NCI-H146 treated with DMSO at 0.1 percent for 48 hours (cell line): Measurements from ENCODE around the gene NUDT14.

Experiments used
- DNase-seq: peaks from one replicate; lab custom pipeline; 2025; ENCODE audit not compliant: unreplicated experiment; lab: John Stamatoyannopoulos, UW

Gene NUDT14

GRCh38 chr14:105199093-105199492, 18.0 kb upstream of the NUDT14 start:
- no peak for DNase-seq

- no peak for DNase-seq
These were observed 17.5 kb upstream of the NUDT14 start for GRCh38 chr14:105198588-105198987.

GRCh38 chr14:105197211-105197641, 16.1 kb upstream of the NUDT14 start:
- DNase-seq, result no peak

- peak; percentile 78 for DNase-seq
These were observed 15.3 kb upstream of the NUDT14 start for GRCh38 chr14:105196265-105196960.

DNA sequence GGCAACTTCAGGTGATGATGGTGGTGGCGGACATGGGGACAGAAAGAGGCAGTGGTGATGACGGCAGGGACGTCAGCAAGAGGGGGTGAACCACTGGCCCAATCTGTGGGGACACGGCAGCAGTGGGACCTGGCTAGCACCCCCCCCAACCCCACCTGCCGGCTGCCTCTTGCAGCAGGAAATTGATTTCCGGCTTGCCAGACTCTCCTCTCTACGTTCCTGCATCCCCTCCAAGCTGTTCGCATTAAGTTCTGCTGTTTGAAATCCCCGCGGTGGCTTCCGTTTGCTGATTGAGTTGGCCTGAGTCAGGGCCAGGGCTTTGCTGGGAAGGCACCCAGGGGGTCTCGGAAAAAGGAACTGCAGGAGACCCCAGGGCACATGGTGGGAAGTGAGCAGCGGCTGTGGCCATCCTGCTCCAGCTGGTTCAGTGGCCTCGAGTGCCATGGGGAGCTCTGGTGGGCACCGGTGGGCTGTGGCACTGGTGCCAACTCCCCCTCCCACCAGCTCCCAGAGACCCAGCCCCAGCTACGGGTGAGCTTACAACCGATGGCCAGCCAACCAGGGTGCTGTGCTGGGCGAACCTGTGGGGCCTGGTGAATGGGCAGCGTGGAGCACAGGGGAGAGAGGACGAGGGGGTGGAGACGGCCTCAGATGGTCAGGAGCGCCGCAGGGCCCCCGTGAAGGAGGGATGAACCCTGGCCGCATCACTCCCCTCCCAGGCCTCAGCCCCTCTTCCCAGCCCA, 14.6 kb upstream of the NUDT14 start:
- DNase-seq, result no peak

GRCh38 chr14:105195051-105195450, 13.9 kb upstream of the NUDT14 start:
- DNase-seq, result no peak

- DNase-seq, result peak; percentile 69
These were observed 13.0 kb upstream of the NUDT14 start for GRCh38 chr14:105193916-105194782.

DNA sequence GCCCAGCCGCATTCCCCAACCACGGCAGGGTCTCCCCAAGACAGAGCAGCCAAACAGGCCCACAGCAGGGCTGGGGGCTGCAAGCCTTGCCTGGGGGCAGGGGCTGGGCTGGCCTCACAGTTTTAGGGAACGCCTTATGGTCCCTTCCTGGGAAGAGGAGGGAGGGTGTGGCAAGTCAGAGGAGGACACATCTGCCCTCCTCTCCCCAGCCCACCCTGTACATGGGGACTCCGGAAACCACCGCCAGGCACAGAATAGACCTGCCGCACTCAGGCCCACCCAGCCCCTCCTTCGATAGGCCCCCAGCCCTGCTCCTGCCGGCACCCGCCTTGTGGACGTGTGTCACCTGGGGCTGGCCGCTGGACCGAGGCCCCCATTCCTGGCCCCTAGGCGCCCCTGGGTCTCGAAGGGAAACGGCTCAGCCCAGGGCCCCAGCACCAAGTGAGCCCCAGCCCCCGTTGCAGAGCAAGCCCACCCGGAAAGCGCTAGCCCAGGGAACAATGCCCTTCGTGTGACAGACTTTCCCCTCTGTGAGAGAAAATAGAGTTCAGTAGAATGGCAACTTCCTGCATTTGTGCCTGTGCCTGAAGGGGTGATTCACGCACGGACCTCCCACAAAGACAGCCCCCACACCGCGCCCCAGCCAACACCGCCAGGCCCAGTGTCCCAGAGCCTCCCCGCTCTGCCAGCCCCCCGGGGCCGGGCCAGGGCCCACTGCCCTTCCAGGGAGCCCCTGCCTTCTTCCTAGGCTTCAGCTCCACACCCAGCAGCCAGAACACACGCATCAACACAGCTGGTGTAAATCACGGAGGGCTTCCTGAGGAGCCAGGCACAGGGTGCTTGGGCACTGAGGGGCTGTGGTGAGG, 12.0 kb upstream of the NUDT14 start:
- no peak for DNase-seq

DNA sequence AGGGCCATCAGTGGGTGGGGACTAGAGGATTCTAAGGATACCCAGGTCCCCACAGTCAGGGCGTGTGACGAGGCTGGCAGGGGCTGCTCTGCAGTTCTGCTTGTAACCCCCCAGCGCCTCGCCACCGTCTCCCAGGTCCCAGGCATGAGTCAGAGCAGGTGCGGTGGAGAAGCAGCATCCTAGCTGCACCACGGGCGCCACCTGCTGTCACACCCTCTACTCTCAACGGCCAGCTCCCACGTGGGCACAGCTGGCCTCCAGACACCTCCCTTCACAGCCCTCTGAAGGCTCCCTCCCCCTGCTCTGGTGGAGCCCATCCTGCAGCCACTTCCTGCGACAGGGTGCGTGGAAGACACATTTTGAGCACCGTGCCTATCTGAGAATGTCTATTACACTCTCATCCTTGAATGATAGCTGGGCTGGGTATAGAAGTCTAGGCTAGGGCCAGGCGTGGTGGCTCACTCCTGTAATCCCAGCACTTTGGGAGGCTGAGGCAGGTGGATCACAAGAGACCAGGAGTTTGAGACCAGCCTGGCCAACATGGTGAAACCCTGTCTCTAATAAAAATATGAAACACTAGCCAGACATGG, 6.9 kb upstream of the NUDT14 start:
- DNase-seq, result peak; percentile 22

DNA sequence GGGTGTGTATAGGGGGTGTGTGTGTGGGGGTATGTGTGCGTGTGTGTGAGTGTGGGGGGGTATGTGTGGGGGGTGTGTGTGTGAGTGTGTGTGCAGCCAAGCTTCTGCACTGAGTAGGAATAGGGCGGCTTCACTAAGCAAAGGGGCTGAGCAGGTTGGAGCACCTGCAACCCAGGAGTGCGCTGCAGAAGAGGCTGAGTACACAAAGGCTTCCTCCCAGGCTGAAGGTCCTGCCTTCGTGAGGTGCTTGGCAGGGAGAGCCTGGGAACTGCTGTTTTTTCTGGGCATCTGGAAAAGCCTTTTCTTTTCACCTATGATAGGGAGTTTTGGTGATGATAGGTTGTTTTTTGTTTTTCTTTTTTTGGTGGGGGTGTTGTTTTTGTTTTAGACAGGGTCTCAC, 6.0 kb upstream of the NUDT14 start:
- DNase-seq, result peak; percentile 33

DNA sequence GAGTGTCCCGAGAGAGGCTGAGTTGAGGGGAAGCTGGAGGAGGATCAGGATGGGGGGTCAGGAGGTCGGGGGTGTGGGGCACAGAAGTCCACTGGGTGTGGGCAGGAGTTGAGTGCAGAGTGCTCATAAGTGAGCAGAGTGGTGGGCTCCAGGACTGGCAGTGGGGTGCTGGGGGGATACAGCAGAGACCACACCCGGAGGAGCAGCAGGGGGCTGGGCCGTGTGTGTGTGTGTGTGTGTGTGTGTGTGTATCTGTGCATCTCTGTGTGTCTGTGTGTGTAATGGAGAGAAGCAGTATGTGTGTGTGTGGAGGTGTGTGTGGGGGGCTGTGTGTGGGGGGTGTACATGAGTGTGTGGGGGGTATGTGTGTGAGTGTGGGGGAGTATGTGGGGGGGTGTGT, 4.9 kb upstream of the NUDT14 start:
- no peak for DNase-seq

DNA sequence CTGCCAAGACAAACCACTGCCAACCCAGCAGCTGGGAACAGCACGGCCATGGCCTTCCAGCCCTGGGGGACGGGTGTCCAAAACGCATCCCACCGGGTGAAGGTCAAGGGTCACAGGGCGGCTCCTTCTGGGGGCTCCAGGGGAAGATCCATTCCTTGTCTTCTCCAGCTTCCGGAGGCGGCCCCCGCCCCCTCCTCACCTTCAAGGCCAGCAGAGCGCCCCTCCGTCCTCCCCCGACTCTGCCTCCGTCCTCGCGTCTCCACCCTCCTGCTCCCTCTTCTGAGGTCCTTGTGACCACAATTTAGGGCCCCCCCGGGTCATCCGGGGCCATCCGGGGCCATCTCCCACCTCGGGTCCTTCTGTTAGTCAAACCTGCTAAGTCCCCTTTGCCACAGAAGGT, 3.9 kb upstream of the NUDT14 start:
- DNase-seq, result no peak

GRCh38 chr14:105184461-105184860, 3.3 kb upstream of the NUDT14 start:
- DNase-seq, result peak; percentile 92

DNA sequence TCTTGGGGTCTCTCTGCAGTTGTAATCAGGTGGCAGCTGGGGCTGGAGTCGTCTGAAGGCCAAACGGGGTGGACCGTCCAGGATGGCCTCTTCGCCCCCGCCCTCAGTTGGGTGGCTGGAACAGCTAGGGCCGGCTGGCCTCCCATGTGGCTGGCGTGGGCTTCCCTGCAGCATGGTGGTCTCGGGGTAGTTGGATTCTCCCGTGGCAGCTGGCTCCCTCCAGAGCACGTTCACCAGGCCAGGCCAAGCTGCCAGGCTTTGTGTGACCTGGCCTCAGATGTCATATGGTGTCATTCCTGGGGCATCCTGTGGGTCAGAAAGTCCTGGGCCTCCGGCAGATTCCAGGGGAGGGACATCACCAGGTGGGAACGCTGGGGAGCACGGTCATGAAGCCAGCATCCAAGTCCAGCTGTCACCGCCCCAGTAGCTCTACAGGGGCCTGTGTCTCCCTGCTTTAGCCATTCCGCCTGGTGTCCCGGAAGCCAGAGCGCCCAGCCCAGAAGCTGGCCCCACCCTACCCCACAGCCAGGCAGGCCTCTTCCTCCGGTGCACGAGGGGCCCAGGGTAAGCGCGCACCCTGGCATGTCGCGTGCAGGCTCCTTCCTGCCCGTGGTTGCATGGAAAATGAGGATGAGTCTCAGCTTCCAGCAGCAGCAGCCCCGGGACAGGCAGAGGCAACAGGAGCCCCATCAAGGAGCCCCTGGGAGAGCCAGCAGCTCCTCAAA, 1.3 kb upstream of the NUDT14 start:
- no peak for DNase-seq

DNA sequence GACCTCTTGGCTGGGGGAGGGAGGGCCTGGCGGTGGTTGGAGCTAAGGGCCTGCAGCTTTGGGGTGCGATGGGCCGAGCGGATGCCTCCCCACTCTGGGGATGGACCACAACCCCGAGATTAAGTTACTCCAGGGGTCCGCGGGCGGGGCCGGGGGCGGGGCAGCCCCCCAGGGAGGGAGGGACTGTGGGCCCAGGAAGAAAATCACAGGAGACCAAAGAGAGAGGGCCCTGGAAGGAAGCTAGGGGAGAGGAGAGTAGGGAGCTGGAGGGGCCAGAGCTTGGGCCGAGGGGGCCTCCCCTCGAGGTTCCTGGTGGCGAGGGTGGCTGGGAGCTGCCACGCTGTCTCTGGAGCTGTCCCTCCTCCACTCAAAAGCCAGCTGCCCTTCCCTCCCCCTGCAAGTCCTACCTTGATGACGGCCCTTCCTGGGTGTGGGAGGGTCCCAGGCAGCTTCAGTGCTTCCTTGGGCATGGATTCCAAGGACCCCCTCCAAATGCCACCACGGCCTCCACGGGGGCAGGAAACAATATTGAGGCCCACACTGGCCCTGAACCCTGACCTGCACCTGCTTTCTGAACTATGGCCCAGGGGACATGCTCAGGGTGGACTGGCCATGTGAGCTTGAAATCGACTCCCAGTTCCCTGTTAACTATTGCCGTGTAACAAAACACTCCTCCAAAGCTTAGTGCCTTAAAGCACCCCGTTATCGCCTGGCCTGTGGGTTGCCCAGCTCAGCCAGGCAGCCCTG, 610 bp upstream of the NUDT14 start:
- no peak for DNase-seq

- no peak for DNase-seq
These were observed 1.9 kb downstream of the NUDT14 start for GRCh38 chr14:105179191-105179590.

DNA sequence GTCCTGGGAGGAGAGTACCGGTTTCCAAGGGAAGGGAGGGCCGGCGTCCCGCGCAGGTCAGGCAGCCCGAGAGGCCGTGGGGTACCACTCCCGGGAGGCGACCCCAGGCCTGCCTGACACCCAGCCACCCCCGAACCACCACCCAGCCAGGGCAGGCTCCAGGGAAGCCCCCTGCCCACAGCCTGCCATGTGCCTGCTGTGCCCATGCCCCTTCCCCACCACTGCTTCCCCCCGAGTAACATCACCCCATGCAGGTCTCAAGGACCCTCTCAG, 2.3 kb downstream of the NUDT14 start:
- no peak for DNase-seq

- DNase-seq, result no peak
These were observed 2.8 kb downstream of the NUDT14 start for GRCh38 chr14:105178069-105178867.
